Measurements from ENCODE around the gene CCDC80. TPM values are rescaled to one million over a fixed set of nuclear protein-coding genes. Genes with fewer than 3 reads are reported as not detected.

The CCDC80 gene
- total RNA-seq, 8 experiments from 2014 or later: 1.3 to 681 (median 4.0) TPM

DNA sequence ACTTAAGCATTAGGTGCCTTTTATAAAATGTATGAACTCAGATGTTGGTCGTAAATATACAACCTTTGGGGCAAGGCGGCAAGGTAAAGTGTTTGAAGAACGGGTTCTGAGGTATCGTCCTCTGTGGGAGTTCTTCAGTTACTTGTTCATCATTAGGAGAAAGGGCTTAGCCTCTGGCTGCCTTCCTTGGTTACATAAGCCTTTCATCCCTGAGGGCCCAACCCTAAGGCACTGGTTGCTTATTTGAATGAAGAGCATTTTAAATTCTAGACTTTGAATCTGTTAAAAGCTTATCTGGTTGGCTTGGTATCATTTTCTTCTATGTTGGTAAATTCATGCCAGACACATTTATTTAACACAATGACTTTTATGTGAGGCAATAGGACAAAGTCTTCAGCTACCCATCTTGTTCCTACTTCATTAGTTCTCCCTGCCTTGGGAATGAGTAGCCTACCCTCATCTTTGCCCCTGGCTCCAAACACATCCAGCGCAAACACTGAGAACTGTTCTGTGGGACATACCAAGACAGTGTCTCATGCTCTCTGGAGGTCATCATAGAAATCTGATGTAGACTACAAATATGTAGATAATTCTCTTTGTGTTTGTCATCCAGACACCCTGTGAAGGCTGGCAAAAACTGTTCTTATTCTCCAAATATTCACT, 12.4 kb upstream of the CCDC80 start:
- 0 to 65% (median 50%) methylated on average over 2 to 5 of the region's 5 CpGs; no CpG with 5 or more reads in 4 of the 10 experiments for WGBS, 10 experiments
- no peak overlapping the region for H3K27ac ChIP-seq
- no peaks in the 10 kb centered on the region for H3K4me1 ChIP-seq (replicated peaks in 1 of 2)
- ATAC-seq (replicated peaks in 6 of 8): peak in 2 of 8 experiments; percentile 56 to 60
- in situ Hi-C loops (cut with MboI; ENCODE audit: low pct_unique_long_range_greater_than_20kb in 2 of 9, low sequenced_read_pairs in 9 of 9, unreplicated experiment in 9 of 9): no loop called here
- H3K4me3 ChIP-seq: no peak overlapping the region

DNA sequence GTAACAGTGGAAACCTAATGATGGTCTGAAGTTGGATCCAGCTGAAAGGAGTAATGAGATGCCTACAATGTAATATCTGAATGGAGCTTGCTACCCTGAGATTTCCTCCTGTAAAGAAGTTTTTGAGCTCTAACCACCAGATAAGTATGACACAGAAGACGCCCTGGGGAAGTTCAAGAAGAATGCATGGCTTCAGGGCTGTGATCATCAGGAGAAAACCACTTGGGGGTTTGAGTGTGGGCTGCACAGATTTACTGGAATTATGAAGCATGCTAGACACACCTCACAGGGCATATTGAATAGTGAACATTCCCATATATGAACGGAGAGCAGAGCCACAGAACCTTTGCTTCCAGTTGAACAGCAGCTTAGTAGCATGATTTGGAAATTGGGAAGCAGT, 10.6 kb upstream of the CCDC80 start:
- no peaks in the 10 kb centered on the region for H3K4me1 ChIP-seq (replicated peaks in 1 of 2)
- peak in 3 of 8 experiments; percentile 41 to 58 (median 50) for ATAC-seq (replicated peaks in 6 of 8)
- 0 to 100% (median 79%) methylated on average over 1 to 2 of the region's 2 CpGs; no CpG with 5 or more reads in 3 of the 10 experiments for WGBS, 10 experiments

GRCh38 chr3:112651071-112651470, 10.1 kb upstream of the CCDC80 start:
- H3K4me1 ChIP-seq (replicated peaks in 1 of 2): no peaks in the 10 kb centered on the region
- no peak overlapping the region for H3K4me3 ChIP-seq
- no peak overlapping the region for H3K27ac ChIP-seq
- in situ Hi-C loops (cut with MboI; ENCODE audit: low pct_unique_long_range_greater_than_20kb in 2 of 9, low sequenced_read_pairs in 9 of 9, unreplicated experiment in 9 of 9): no loop called here
- 12 to 100% (median 83%) methylated on average over 2 to 3 of the region's 3 CpGs; no CpG with 5 or more reads in 1 of the 10 experiments for WGBS, 10 experiments
- ATAC-seq (replicated peaks in 6 of 8): peak in 2 of 8 experiments; percentile 52

More for the DNA sequence above, 10.6 kb upstream of the CCDC80 start:
- Histone ChIP-seq H3K27ac (no peak overlapping the region), H3K4me3 (no peak overlapping the region)
- in situ Hi-C loops (cut with MboI; ENCODE audit: low pct_unique_long_range_greater_than_20kb in 2 of 9, low sequenced_read_pairs in 9 of 9, unreplicated experiment in 9 of 9): no loop called here

- no peaks in the 10 kb centered on the region for H3K4me1 ChIP-seq (replicated peaks in 1 of 2)
- peak in 1 of 8 experiments; percentile 28 for ATAC-seq (replicated peaks in 6 of 8)
- H3K4me3 ChIP-seq: no peak overlapping the region
- in situ Hi-C loops (cut with MboI; ENCODE audit: low pct_unique_long_range_greater_than_20kb in 2 of 9, low sequenced_read_pairs in 9 of 9, unreplicated experiment in 9 of 9): no loop called here
- WGBS, 10 experiments: 75 to 100% (median 100%) methylated on average over 1 to 3 of the region's 3 CpGs; no CpG with 5 or more reads in 3 of the 10 experiments
- no peak overlapping the region for H3K27ac ChIP-seq
These were observed 9.5 kb upstream of the CCDC80 start for GRCh38 chr3:112650482-112650881.

- ATAC-seq (replicated peaks in 6 of 8): no peak
- no peak overlapping the region for H3K27ac ChIP-seq
- H3K4me3 ChIP-seq: no peak overlapping the region
- in situ Hi-C loops (cut with MboI; ENCODE audit: low pct_unique_long_range_greater_than_20kb in 2 of 9, low sequenced_read_pairs in 9 of 9, unreplicated experiment in 9 of 9): loop anchor here in 8 of 9 experiments (10.0 to 25.0 kb wide), 4 partner anchors 163 to 638 kb away; partner anchors contain the start of genes CD200R1 (in 6 of the 8) and GTPBP8 (in 6 of the 8)
- no peaks in the 10 kb centered on the region for H3K4me1 ChIP-seq (replicated peaks in 1 of 2)
- WGBS, 10 experiments: 0 to 100% (median 60%) methylated on average over 1 of the region's 1 CpG; no CpG with 5 or more reads in 3 of the 10 experiments
These were observed 8.5 kb upstream of the CCDC80 start for GRCh38 chr3:112649478-112649735.

GRCh38 chr3:112647122-112647521, 6.2 kb upstream of the CCDC80 start:
- in situ Hi-C loops (cut with MboI; ENCODE audit: low pct_unique_long_range_greater_than_20kb in 2 of 9, low sequenced_read_pairs in 9 of 9, unreplicated experiment in 9 of 9): loop anchor here in 8 of 9 experiments (10.0 to 25.0 kb wide), 4 partner anchors 165 to 640 kb away; partner anchors contain the start of genes CD200R1 (in 6 of the 8) and GTPBP8 (in 6 of the 8)
- WGBS, 10 experiments: 20 to 65% (median 40%) methylated on average over 1 to 5 of the region's 5 CpGs; no CpG with 5 or more reads in 1 of the 10 experiments
- peak in 1 of 8 experiments; percentile 11 for ATAC-seq (replicated peaks in 6 of 8)
- no peak overlapping the region for H3K27ac ChIP-seq
- H3K4me3 ChIP-seq: no peak overlapping the region
- peaks cover 0 to 4% of the 10 kb centered on the region in 2 donors for H3K4me1 ChIP-seq (replicated peaks in 1 of 2)

GRCh38 chr3:112646623-112647022, 5.7 kb upstream of the CCDC80 start:
- peaks cover 0 to 4% of the 10 kb centered on the region in 2 donors for H3K4me1 ChIP-seq (replicated peaks in 1 of 2)
- H3K4me3 ChIP-seq: no peak overlapping the region
- no peak overlapping the region for H3K27ac ChIP-seq
- 60 to 92% (median 81%) methylated on average over 2 to 7 of the region's 7 CpGs for WGBS, 10 experiments
- no peak for ATAC-seq (replicated peaks in 6 of 8)
- in situ Hi-C loops (cut with MboI; ENCODE audit: low pct_unique_long_range_greater_than_20kb in 2 of 9, low sequenced_read_pairs in 9 of 9, unreplicated experiment in 9 of 9): loop anchor here in 8 of 9 experiments (10.0 to 25.0 kb wide), 4 partner anchors 166 to 641 kb away; partner anchors contain the start of genes CD200R1 (in 6 of the 8) and GTPBP8 (in 6 of the 8)

DNA sequence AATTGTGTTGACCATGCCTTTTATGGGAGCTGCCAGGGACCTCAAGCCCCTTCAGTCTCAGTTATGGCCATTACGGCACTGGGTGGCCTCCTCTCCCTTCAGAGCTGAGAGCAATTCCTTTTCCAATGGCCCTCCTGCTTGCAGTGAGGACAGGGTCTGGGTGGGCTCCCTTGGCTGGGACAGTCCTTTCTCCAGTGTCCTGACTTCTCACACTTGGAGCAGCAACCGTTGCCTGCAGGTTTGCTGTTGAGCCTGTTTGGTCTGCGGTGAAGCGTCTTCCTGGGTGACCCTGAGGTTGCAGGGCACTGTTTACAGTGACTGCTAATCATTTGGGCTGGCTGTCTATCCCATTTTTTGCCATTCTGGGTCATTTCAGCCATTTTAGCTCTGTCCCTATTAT, 3.5 kb upstream of the CCDC80 start:
- Histone ChIP-seq H3K4me3 (no peak overlapping the region), H3K27ac (no peak overlapping the region), H3K4me1 (replicated peaks in 1 of 2) (peaks cover 16 to 19% of the 10 kb centered on the region in 2 donors)
- WGBS, 10 experiments: 80 to 100% (median 97%) methylated on average over 1 to 3 of the region's 4 CpGs; no CpG with 5 or more reads in 4 of the 10 experiments
- ATAC-seq (replicated peaks in 6 of 8): no peak
- in situ Hi-C loops (cut with MboI; ENCODE audit: low pct_unique_long_range_greater_than_20kb in 2 of 9, low sequenced_read_pairs in 9 of 9, unreplicated experiment in 9 of 9): loop anchor here in 8 of 9 experiments (5.0 to 25.0 kb wide), 5 partner anchors 168 to 643 kb away; partner anchors contain the start of genes CD200R1 (in 6 of the 8) and GTPBP8 (in 6 of the 8)

DNA sequence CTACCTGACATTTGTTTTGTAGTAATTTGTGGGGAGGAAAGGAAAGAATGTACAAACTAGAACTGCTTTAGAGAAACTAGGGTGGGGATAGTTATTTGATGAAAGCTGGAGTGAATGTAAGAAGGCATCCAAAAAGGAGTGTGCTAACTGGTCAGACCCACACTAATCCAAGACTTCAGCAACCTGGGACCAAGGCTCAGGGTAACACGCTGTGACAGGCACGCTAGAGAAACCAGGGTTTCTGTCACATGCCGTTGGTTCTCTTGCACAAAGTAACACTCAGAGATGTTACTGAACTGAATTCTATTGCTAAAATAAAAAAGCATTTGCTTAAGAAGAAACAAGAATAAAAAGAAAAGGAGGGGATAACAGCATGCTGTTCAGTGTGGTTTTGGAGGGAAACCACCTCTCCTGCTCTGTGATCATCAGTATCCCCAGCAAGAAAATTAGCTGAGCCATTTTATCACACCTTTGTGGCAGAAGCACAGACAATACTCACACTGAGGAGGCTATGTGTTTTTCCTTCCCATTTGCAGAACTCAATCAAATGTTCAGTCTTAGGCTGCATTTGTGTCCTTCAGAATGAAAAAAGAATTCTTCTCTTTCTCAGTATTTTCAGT, 2.8 kb upstream of the CCDC80 start:
- no peak overlapping the region for H3K4me3 ChIP-seq
- no peak for ATAC-seq (replicated peaks in 6 of 8)
- in situ Hi-C loops (cut with MboI; ENCODE audit: low pct_unique_long_range_greater_than_20kb in 2 of 9, low sequenced_read_pairs in 9 of 9, unreplicated experiment in 9 of 9): loop anchor here in 8 of 9 experiments (5.0 to 25.0 kb wide), 5 partner anchors 169 to 644 kb away; partner anchors contain the start of genes CD200R1 (in 6 of the 8) and GTPBP8 (in 6 of the 8)
- 25 to 93% (median 70%) methylated on average over 1 to 3 of the region's 3 CpGs; no CpG with 5 or more reads in 3 of the 10 experiments for WGBS, 10 experiments
- H3K27ac ChIP-seq: no peak overlapping the region
- H3K4me1 ChIP-seq (replicated peaks in 1 of 2): peaks cover 16 to 19% of the 10 kb centered on the region in 2 donors

- in situ Hi-C loops (cut with MboI; ENCODE audit: low pct_unique_long_range_greater_than_20kb in 2 of 9, low sequenced_read_pairs in 9 of 9, unreplicated experiment in 9 of 9): loop anchor here in 8 of 9 experiments (5.0 to 25.0 kb wide), 5 partner anchors 169 to 644 kb away; partner anchors contain the start of genes CD200R1 (in 6 of the 8) and GTPBP8 (in 6 of the 8)
- Histone ChIP-seq H3K4me1 (replicated peaks in 1 of 2) (peaks cover 16 to 19% of the 10 kb centered on the region in 2 donors), H3K4me3 (peak overlapping the region in 1 of 5 donors; percentile 18), H3K27ac (no peak overlapping the region)
- WGBS, 10 experiments: 0 to 31% (median 3%) methylated on average over 1 to 9 of the region's 10 CpGs; no CpG with 5 or more reads in 1 of the 10 experiments
- ATAC-seq (replicated peaks in 6 of 8): peak; percentile 52 to 99 (median 93)
These were observed 2.1 kb upstream of the CCDC80 start for GRCh38 chr3:112642912-112643506.

DNA sequence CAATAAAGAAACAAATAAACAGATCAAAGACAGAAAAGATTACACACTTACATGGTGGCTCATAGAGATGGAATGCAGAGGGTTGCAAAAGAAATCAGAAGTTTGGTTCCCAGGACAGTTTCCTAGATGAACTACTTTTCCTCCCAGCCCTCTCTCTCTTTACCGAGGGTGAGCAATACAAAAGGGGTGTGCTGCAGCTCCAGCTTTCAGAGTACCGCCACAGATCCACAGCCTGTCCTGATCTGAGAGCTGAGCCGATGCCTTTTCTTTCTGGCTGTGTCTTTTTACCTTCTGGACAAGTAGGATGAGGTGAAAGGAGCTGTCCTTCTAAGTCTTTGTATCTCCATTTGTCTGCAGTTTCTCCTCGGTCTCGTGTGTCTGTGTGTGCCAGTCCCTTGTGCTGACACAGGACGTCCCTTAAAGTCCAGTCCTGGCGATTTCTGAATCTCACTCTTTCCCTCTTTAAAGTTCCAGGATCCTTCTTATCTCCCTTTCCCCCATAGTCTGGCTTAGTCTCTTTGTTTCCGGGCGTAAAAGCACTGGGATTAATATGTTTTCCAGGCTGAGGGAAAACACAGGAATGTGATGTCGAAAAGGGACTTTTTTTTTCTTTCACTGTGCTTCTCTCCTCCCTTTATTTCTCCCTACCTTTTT, 540 bp downstream of the CCDC80 start:
- in situ Hi-C loops (cut with MboI; ENCODE audit: low pct_unique_long_range_greater_than_20kb in 2 of 9, low sequenced_read_pairs in 9 of 9, unreplicated experiment in 9 of 9): loop anchor here in 8 of 9 experiments (5.0 to 25.0 kb wide), 5 partner anchors 172 to 647 kb away; partner anchors contain the start of genes CD200R1 (in 6 of the 8) and GTPBP8 (in 6 of the 8)
- peak overlapping the region in 4 of 5 donors; percentile 15 to 31 (median 18) for H3K4me3 ChIP-seq
- WGBS, 10 experiments: 0 to 33% (median 15%) methylated on average over 5 to 10 of the region's 10 CpGs
- peaks cover 20 to 21% of the 10 kb centered on the region in 2 donors for H3K4me1 ChIP-seq (replicated peaks in 1 of 2)
- H3K27ac ChIP-seq: peak overlapping the region in 1 of 2 donors; percentile 67
- peak; percentile 3 to 26 (median 17) for ATAC-seq (replicated peaks in 6 of 8)
